Osteocyte (in vitro differentiated cells): ENCODE results near the gene FNBP1L. TPM values are rescaled to one million over a fixed set of nuclear protein-coding genes. Genes with fewer than 3 reads are reported as not detected.

Experiments used
- DNase-seq: peaks from one replicate; pipeline ENCODE4 v3.0.0; 2021; ENCODE audit warnings: mixed read lengths; ENCODE audit not compliant: unreplicated experiment; ENCODE audit errors: extremely low spot score
- H3K27ac Mint-ChIP-seq: one replicate; pipeline ENCODE4 v1.8.0; 2021; ENCODE audit warnings: mild to moderate bottlenecking, mixed read lengths; ENCODE audit not compliant: unreplicated experiment
- H3K27me3 Mint-ChIP-seq: one replicate; pipeline ENCODE4 v1.8.0; 2021; ENCODE audit warnings: mixed read lengths; ENCODE audit not compliant: unreplicated experiment
- H3K36me3 Mint-ChIP-seq: one replicate; pipeline ENCODE4 v1.8.0; 2021; ENCODE audit warnings: mixed read lengths; ENCODE audit not compliant: unreplicated experiment
- H3K4me1 Mint-ChIP-seq: one replicate; pipeline ENCODE4 v1.8.0; 2021; ENCODE audit warnings: mixed read lengths; ENCODE audit not compliant: unreplicated experiment
- H3K4me3 Mint-ChIP-seq: one replicate; pipeline ENCODE4 v1.8.0; 2021; ENCODE audit warnings: mild to moderate bottlenecking, moderate library complexity, mixed read lengths; ENCODE audit not compliant: unreplicated experiment
- H3K9me3 Mint-ChIP-seq: one replicate; pipeline ENCODE4 v1.8.0; 2021; ENCODE audit warnings: mixed read lengths; ENCODE audit not compliant: unreplicated experiment
- long read RNA-seq: library from polyadenylated mRNA; unstranded; transcript quantifications from one replicate; pipeline ENCODE4 v2.0.0, GENCODE V29; 2021
- total RNA-seq: library from RNA; stranded (reverse); gene quantifications from 2 replicates; pipeline ENCODE4 v1.2.1, GENCODE V29; 2021
- TF ChIP-seq, protein P1 (sequence below): fragments of 200-600 bp; sonication (generic); IDR thresholded peaks from 2 replicates; pipeline ENCODE4 v1.5.0; 2021; ENCODE audit warnings: antibody characterized with exemption, mild to moderate bottlenecking, moderate library complexity

The FNBP1L gene
- total RNA-seq: 60.9 and 63.3 TPM in 2 replicates
- long read RNA-seq, full-length matches to known transcripts: 159 of 277 reads
- long read RNA-seq, partial matches to known transcripts: 79 of 277 reads
- long read RNA-seq, other reads (novel, unspliced or antisense): 39 of 277 reads

- peak; percentile 94 for DNase-seq
- H3K36me3 Mint-ChIP-seq: no peaks in the 10 kb centered on the region
- peaks cover 33% of the 10 kb centered on the region for H3K4me1 Mint-ChIP-seq
- H3K27ac Mint-ChIP-seq: peak within 1 kb of the TSS; percentile 85
- TF ChIP-seq, protein P1, sequence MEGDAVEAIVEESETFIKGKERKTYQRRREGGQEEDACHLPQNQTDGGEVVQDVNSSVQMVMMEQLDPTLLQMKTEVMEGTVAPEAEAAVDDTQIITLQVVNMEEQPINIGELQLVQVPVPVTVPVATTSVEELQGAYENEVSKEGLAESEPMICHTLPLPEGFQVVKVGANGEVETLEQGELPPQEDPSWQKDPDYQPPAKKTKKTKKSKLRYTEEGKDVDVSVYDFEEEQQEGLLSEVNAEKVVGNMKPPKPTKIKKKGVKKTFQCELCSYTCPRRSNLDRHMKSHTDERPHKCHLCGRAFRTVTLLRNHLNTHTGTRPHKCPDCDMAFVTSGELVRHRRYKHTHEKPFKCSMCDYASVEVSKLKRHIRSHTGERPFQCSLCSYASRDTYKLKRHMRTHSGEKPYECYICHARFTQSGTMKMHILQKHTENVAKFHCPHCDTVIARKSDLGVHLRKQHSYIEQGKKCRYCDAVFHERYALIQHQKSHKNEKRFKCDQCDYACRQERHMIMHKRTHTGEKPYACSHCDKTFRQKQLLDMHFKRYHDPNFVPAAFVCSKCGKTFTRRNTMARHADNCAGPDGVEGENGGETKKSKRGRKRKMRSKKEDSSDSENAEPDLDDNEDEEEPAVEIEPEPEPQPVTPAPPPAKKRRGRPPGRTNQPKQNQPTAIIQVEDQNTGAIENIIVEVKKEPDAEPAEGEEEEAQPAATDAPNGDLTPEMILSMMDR: no peak
- H3K27me3 Mint-ChIP-seq: no peaks in the 10 kb centered on the region
- no peaks in the 10 kb centered on the region for H3K9me3 Mint-ChIP-seq
- peak within 1 kb of the TSS; percentile 96 for H3K4me3 Mint-ChIP-seq
Measured at GRCh38 chr1:93447481-93448291, at the start of gene FNBP1L. Gene FNBP1L, plus strand, starts transcription at chr1:93448118. Its CDS starts 164 bp downstream, at chr1:93448282.

DNA sequence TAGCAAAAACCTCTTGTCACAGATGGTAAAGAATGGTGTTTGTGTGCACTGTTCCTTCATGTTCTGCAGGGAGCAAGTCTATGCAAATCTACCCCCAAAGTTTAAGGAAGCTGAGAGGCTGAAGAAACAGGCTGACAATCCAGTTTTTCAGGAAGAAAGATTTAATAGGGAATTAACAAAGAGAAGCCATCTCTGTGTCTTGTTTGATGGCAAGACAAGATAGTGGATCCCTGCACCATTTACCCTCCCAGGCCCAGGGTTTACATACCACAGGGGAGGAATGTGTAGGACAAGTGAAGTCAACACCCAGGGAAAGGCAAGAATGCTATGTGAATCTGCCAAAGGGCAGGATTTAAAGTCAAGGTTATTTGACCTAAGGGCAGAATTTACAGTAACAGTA is 48.1 kb upstream of the FNBP1L start:
- peaks cover 1% of the 10 kb centered on the region for H3K9me3 Mint-ChIP-seq
- H3K27ac Mint-ChIP-seq: no peak overlapping the region
- H3K27me3 Mint-ChIP-seq: peaks cover 19% of the 10 kb centered on the region
- no peak for DNase-seq
- TF ChIP-seq, protein P1: no peak
- H3K36me3 Mint-ChIP-seq: no peaks in the 10 kb centered on the region
- no peaks in the 10 kb centered on the region for H3K4me1 Mint-ChIP-seq
- H3K4me3 Mint-ChIP-seq: no peak overlapping the region

GRCh38 chr1:93408203-93408602 is 39.7 kb upstream of the FNBP1L start:
- no peaks in the 10 kb centered on the region for H3K4me1 Mint-ChIP-seq
- H3K27me3 Mint-ChIP-seq: peaks cover 33% of the 10 kb centered on the region
- H3K27ac Mint-ChIP-seq: no peak overlapping the region
- no peak for DNase-seq
- H3K4me3 Mint-ChIP-seq: no peak overlapping the region
- H3K36me3 Mint-ChIP-seq: peaks cover 3% of the 10 kb centered on the region
- peaks cover 15% of the 10 kb centered on the region for H3K9me3 Mint-ChIP-seq
- TF ChIP-seq, protein P1: no peak

DNA sequence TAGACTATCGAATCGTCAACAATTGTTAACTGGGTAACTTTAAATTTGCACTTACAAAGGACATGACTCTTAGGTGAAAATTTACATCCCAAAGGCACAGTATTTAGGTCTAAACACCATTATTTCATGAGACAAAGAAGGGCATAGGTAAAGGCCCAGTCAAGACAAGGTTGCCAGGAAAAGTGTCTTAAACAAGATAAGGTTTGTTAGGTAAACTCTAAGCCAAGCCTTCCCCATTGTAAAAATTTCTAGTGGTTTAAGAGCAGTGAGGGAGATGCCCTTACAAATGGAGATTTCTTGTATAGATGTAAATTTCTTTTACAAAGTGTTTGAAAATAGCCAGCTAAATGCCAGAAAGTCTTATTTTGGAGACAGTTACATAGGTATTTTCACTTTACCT is 36.9 kb upstream of the FNBP1L start:
- TF ChIP-seq, protein P1: no peak
- H3K36me3 Mint-ChIP-seq: peaks cover 3% of the 10 kb centered on the region
- H3K27ac Mint-ChIP-seq: no peak overlapping the region
- H3K4me3 Mint-ChIP-seq: no peak overlapping the region
- peaks cover 9% of the 10 kb centered on the region for H3K27me3 Mint-ChIP-seq
- peaks cover 5% of the 10 kb centered on the region for H3K4me1 Mint-ChIP-seq
- H3K9me3 Mint-ChIP-seq: peaks cover 11% of the 10 kb centered on the region
- DNase-seq: no peak

DNA sequence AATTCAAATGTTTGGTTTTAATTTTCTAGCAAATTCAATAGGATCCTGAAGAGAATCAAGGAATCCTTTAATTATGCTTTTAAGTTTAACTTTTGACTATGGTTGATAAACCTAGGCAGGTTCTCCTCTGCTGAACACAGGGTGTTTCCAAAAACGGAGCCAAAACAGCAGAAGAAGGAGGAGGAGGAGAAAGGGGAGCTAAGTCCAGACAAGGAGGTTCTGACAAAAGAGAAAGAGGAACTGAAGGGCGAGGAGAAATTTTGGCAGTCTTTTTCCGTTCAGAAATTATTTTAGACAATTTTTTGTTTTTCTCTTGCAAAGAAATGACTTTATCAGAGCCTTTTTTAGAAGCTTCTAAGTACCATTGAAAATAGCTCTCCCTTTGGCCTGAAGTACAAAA is 33.2 kb upstream of the FNBP1L start:
- DNase-seq: no peak
- Mint-ChIP-seq H3K27me3 (peaks cover 5% of the 10 kb centered on the region), H3K36me3 (no peaks in the 10 kb centered on the region), H3K4me3 (no peak overlapping the region), H3K27ac (no peak overlapping the region), H3K4me1 (peaks cover 5% of the 10 kb centered on the region), H3K9me3 (peaks cover 8% of the 10 kb centered on the region)
- TF ChIP-seq, protein P1: no peak
